Keratinocyte (primary cell): ENCODE results near the gene CFAP45.

ENCODE experiments used
- EZH2 ChIP-seq: IDR thresholded peaks from one replicate; pipeline ENCODE4 v1.6.1; 2012; ENCODE audit warnings: inconsistent platforms, mild to moderate bottlenecking, low read length, moderate library complexity
- TF ChIP-seq, protein P1 (sequence below), 3 experiments: IDR thresholded peaks in 1 of 3; conservative IDR thresholded peaks in 1 of 3; optimal IDR thresholded peaks in 1 of 3; 2 replicates in 2 of 3; 3 replicates in 1 of 3; pipeline versions ENCODE3 to v1.5.1; 2011; ENCODE audit warnings: low read length in 3 of 3, mild to moderate bottlenecking in 3 of 3, moderate library complexity in 2 of 3, control low read depth in 1 of 3, inconsistent platforms in 1 of 3; ENCODE audit not compliant: insufficient read depth in 2 of 3; ENCODE audit errors: extremely low read depth in 1 of 3

DNA sequence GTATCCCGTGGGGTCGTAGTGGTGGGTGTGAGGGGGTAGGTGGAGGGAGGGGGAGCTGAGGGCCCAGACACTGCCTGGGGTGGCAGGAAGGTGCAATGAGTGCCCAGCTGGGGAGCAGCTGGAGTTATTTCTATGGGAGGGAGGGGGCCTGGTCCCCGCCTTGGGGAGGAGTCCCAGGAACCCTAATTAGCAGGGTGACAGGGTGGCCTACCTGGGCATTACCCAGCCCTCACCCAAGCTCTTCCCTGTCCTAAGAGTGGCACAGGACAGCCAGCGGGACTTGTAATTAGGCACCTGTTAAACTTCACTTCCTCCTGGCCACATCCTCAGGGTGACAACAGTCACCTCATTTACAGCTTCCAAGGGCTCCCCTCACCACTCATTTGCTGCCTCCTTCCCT is 37.4 kb downstream of the CFAP45 start, which contains the start of gene VSIG8:
- TF ChIP-seq, protein P1, sequence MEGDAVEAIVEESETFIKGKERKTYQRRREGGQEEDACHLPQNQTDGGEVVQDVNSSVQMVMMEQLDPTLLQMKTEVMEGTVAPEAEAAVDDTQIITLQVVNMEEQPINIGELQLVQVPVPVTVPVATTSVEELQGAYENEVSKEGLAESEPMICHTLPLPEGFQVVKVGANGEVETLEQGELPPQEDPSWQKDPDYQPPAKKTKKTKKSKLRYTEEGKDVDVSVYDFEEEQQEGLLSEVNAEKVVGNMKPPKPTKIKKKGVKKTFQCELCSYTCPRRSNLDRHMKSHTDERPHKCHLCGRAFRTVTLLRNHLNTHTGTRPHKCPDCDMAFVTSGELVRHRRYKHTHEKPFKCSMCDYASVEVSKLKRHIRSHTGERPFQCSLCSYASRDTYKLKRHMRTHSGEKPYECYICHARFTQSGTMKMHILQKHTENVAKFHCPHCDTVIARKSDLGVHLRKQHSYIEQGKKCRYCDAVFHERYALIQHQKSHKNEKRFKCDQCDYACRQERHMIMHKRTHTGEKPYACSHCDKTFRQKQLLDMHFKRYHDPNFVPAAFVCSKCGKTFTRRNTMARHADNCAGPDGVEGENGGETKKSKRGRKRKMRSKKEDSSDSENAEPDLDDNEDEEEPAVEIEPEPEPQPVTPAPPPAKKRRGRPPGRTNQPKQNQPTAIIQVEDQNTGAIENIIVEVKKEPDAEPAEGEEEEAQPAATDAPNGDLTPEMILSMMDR (optimal IDR thresholded peaks at IDR 0.05 in 1 of 3, IDR thresholded peaks at IDR 0.05 in 1 of 3, conservative IDR thresholded peaks at IDR 0.05 in 1 of 3; ENCODE audit: extremely low read depth in 1 of 3, insufficient read depth in 2 of 3, low read length in 3 of 3) = no peak
- no peak for TF ChIP-seq EZH2
